CD4-positive, alpha-beta T cell (primary cell): ENCODE measurements around the gene RMND5A. TPM values are rescaled to one million over a fixed set of nuclear protein-coding genes. Genes with fewer than 3 reads are reported as not detected.

Source experiments
- ATAC-seq: fragments of 200-7000 bp; cut with Tn5 transposase; one replicate; pipeline ENCODE4 v1.10.0; 2022; ENCODE audit warnings: mild to moderate bottlenecking; ENCODE audit not compliant: poor library complexity
- CTCF ChIA-PET: fragments of 350-600 bp; sonication (Branson Sonifier 250); formaldehyde crosslinking; loops from one replicate; lab custom pipeline; 2021; ENCODE audit warnings: antibody characterized with exemption, inconsistent platforms; lab: Charles Lee
- POLR2A ChIA-PET: fragments of 350-600 bp; sonication (Branson Sonifier 250); formaldehyde crosslinking; loops from one replicate; lab custom pipeline; 2021; ENCODE audit warnings: antibody characterized with exemption, inconsistent platforms; lab: Charles Lee
- DNase-seq, 14 experiments: peaks; one replicate each; pipeline ENCODE4 v3.0.0-alpha.2; 2013 to 2020; ENCODE audit warnings: mixed read lengths in 2 of 14
- H3K27ac ChIP-seq, 2 donors: one replicate each; pipeline versions ENCODE4 v1.5.1 to v1.7.0; 2013; ENCODE audit warnings: low read length in 2 of 2, low read depth in 1 of 2, mild to moderate bottlenecking in 1 of 2
- H3K27me3 ChIP-seq, 2 experiments: 1 replicate in 1 of 2; 2 replicates in 1 of 2; pipeline versions ENCODE4 v1.6.1 to v1.7.0; 2013; ENCODE audit warnings: low read length in 2 of 2, control low read depth in 1 of 2, mild to moderate bottlenecking in 1 of 2, moderate library complexity in 1 of 2; ENCODE audit not compliant: insufficient read depth in 2 of 2, control insufficient read depth in 1 of 2
- H3K36me3 ChIP-seq: one replicate; pipeline ENCODE4 v1.6.1; 2013; ENCODE audit warnings: low read length, control low read depth; ENCODE audit not compliant: insufficient read depth
- H3K4me1 ChIP-seq: one replicate; pipeline ENCODE4 v1.6.1; 2013; ENCODE audit warnings: low read length, control low read depth; ENCODE audit not compliant: insufficient read depth
- H3K4me3 ChIP-seq: one replicate; pipeline ENCODE4 v1.5.1; 2013; ENCODE audit warnings: mild to moderate bottlenecking, low read length, moderate library complexity
- H3K9me3 ChIP-seq, 2 experiments: 1 replicate in 1 of 2; 2 replicates in 1 of 2; pipeline versions ENCODE4 v1.6.1 to v1.7.0; 2013; ENCODE audit warnings: low read length in 2 of 2, mild to moderate bottlenecking in 2 of 2, control low read depth in 1 of 2, moderate library complexity in 1 of 2; ENCODE audit not compliant: control insufficient read depth in 1 of 2, insufficient read depth in 1 of 2
- H3K27ac Mint-ChIP-seq: one replicate; pipeline ENCODE4 v1.8.0; 2020; ENCODE audit warnings: mixed read lengths
- H3K27me3 Mint-ChIP-seq: one replicate; pipeline ENCODE4 v1.8.0; 2021; ENCODE audit warnings: mixed read lengths
- H3K36me3 Mint-ChIP-seq: one replicate; pipeline ENCODE4 v1.8.0; 2021; ENCODE audit warnings: low read depth, mixed read lengths
- H3K4me1 Mint-ChIP-seq: one replicate; pipeline ENCODE4 v1.8.0; 2021; ENCODE audit warnings: low read depth, mixed read lengths
- H3K4me3 Mint-ChIP-seq: one replicate; pipeline ENCODE4 v1.8.0; 2020; ENCODE audit warnings: mild to moderate bottlenecking, mixed read lengths
- H3K9me3 Mint-ChIP-seq: one replicate; pipeline ENCODE4 v1.8.0; 2020; ENCODE audit warnings: mixed read lengths
- CTCF ChIP-seq: fragments of 200-600 bp; IDR thresholded peaks from one replicate; pipeline ENCODE4 v1.8.0; 2022; ENCODE audit warnings: antibody characterized with exemption, mild to moderate bottlenecking
- intact Hi-C, 2 experiments: fragments of 100-400 bp; cut with DNase I in 1 of 2; cut with micrococcal nuclease in 1 of 2; formaldehyde crosslinking; loops; one replicate each; pipeline versions ENCODE4 v1.15.1 to v1.9.0; 2023 to 2025; cut with DNase I, micrococcal nuclease
- total RNA-seq, 174 experiments: library from RNA in 2 of 174; stranded (reverse) in 2 of 174; gene quantifications; one replicate each; pipeline ENCODE4 v1.2.3 and lab custom pipeline; 2021 to 2026

RMND5A gene
- total RNA-seq, 2 experiments from 2014 or later: 20.5 to 21.4 TPM

GRCh38 chr2:86788881-86789686, 69.0 kb downstream of the RMND5A start:
- Mint-ChIP-seq H3K27ac (no peak overlapping the region), H3K4me3 (no peak overlapping the region)

DNA sequence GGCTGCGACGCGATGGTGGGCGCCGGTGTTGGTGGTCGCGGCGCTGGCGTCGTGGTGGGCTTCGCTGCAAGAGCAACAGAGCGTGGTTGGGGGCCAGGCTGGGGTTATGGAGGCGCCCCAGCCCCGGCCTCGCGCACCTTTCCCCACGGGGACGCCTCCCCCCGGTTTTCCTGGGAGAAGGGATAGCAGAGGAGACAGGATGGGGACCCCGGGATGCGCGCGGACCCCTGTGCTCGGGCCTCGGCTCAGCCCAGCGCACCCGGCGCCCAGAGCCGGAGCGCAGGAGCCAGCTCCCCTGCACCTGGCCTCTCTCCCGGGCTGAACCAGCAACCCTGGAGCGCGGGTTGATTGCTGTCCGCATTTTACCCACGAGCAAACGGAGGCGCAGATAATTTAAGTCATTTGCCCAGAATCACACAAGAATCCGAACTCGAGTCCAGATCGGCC, 69.6 kb downstream of the RMND5A start:
- DNase-seq: no peak
- Mint-ChIP-seq H3K4me1 (peaks cover 25% of the 10 kb centered on the region), H3K36me3 (no peaks in the 10 kb centered on the region), H3K27me3 (peaks cover 63% of the 10 kb centered on the region), H3K9me3 (no peaks in the 10 kb centered on the region), H3K27ac (no peak overlapping the region), H3K4me3 (peak overlapping the region; percentile 79)
- Histone ChIP-seq H3K27ac (no peak overlapping the region), H3K9me3 (peaks cover 0 to 12% of the 10 kb centered on the region in 2 experiments), H3K27me3 (peaks cover 57 to 60% of the 10 kb centered on the region in 2 experiments), H3K36me3 (no peaks in the 10 kb centered on the region), H3K4me1 (peaks cover 28% of the 10 kb centered on the region), H3K4me3 (peak overlapping the region; percentile 33)
- ATAC-seq: no peak
- intact Hi-C loops: no loop called here
- ChIA-PET CTCF (no interaction called here), POLR2A (no interaction called here)
- no peak for TF ChIP-seq CTCF

More at GRCh38 chr2:86788881-86789686, 69.0 kb downstream of the RMND5A start:
- H3K4me3 ChIP-seq: no peak overlapping the region
- H3K27ac ChIP-seq: no peak overlapping the region
- ATAC-seq (no peak), DNase-seq (peak in 2 of 14 experiments; percentile 16 to 48)
- TF ChIP-seq CTCF: no peak
- ChIA-PET POLR2A (no interaction called here), CTCF (no interaction called here)
- peaks cover 28% of the 10 kb centered on the region for H3K4me1 ChIP-seq
- H3K27me3 Mint-ChIP-seq: peaks cover 57% of the 10 kb centered on the region
- H3K4me1 Mint-ChIP-seq: peaks cover 21% of the 10 kb centered on the region
- H3K9me3 ChIP-seq: peaks cover 0 to 12% of the 10 kb centered on the region in 2 experiments
- no peaks in the 10 kb centered on the region for H3K36me3 Mint-ChIP-seq
- H3K9me3 Mint-ChIP-seq: no peaks in the 10 kb centered on the region
- peaks cover 54 to 55% of the 10 kb centered on the region in 2 experiments for H3K27me3 ChIP-seq
- intact Hi-C loops: no loop called here
- no peaks in the 10 kb centered on the region for H3K36me3 ChIP-seq

- CTCF ChIA-PET: no interaction called here
- H3K4me3 ChIP-seq: peak overlapping the region; percentile 33
- no peak overlapping the region for H3K27ac ChIP-seq
- no peaks in the 10 kb centered on the region for H3K36me3 ChIP-seq
- Mint-ChIP-seq H3K9me3 (peaks cover 2% of the 10 kb centered on the region), H3K36me3 (peaks cover 3% of the 10 kb centered on the region), H3K4me1 (peaks cover 28% of the 10 kb centered on the region), H3K27ac (no peak overlapping the region), H3K4me3 (peak overlapping the region; percentile 79), H3K27me3 (peaks cover 68% of the 10 kb centered on the region)
- peaks cover 57 to 65% of the 10 kb centered on the region in 2 experiments for H3K27me3 ChIP-seq
- POLR2A ChIA-PET: no interaction called here
- ATAC-seq (no peak), DNase-seq (peak in 1 of 14 experiments; percentile 18)
- TF ChIP-seq CTCF: no peak
- H3K4me1 ChIP-seq: peaks cover 28% of the 10 kb centered on the region
- intact Hi-C loops: no loop called here
- peaks cover 0 to 12% of the 10 kb centered on the region in 2 experiments for H3K9me3 ChIP-seq
Observed at GRCh38 chr2:86790134-86790675, 70.1 kb downstream of the RMND5A start.
